ENCODE data around the gene MYH14. TPM values are rescaled to one million over a fixed set of nuclear protein-coding genes. Genes with fewer than 3 reads are reported as not detected.

Gene MYH14
- total RNA-seq, 1 donor from 2014 or later, result 113 TPM

DNA sequence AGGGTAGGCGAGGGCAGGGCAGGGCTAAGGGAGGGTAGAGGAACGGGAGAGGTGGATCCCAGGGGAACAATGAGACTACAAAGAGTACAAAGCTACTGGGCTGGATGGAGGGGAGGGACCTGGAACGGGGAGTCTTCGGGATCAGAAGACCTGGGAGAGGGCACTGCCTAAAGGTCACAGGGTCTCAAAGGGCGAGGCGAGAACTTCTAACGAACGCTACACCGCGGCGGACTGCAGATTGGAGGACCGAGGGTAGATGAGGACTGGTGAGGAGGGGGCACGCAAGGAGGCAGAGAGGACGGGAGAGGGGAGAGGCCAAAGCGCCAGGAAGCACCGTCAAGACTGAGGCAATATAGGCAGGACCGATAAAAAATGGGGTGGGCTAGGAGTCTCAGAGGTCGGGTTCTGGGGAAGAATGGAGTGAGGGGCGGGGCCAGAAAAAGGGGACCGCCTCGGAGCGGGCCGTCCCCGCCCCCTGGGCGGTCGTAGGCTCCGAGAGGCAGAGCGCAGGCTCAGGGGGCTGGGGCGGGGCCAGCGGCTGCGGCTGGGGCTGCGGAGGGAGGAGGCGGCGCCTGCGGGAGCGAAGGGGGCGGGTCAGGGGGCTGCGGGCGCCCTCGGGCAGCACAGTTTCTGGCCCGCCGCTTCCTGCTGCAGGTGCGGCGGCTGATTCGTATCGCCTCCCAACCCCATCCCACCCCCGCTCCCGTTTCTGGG is 127.1 kb downstream of the MYH14 start:
- Histone ChIP-seq H3K27ac (peak overlapping the region; percentile 18), H3K36me3 (no peaks in the 10 kb centered on the region), H3K4me1 (peaks cover 40% of the 10 kb centered on the region), H3K27me3 (ENCODE audit: low read depth) (peaks cover 26% of the 10 kb centered on the region), H3K9me3 (no peaks in the 10 kb centered on the region), H3K4me3 (peak overlapping the region; percentile 48)
- peak; percentile 91 for DNase-seq
- intact Hi-C loops (cut with DNase I), result no loop called here
- TF ChIP-seq, protein P1, sequence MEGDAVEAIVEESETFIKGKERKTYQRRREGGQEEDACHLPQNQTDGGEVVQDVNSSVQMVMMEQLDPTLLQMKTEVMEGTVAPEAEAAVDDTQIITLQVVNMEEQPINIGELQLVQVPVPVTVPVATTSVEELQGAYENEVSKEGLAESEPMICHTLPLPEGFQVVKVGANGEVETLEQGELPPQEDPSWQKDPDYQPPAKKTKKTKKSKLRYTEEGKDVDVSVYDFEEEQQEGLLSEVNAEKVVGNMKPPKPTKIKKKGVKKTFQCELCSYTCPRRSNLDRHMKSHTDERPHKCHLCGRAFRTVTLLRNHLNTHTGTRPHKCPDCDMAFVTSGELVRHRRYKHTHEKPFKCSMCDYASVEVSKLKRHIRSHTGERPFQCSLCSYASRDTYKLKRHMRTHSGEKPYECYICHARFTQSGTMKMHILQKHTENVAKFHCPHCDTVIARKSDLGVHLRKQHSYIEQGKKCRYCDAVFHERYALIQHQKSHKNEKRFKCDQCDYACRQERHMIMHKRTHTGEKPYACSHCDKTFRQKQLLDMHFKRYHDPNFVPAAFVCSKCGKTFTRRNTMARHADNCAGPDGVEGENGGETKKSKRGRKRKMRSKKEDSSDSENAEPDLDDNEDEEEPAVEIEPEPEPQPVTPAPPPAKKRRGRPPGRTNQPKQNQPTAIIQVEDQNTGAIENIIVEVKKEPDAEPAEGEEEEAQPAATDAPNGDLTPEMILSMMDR (IDR thresholded peaks at IDR 0.05), result no peak
- peak; percentile 65 to 71 for ATAC-seq

DNA sequence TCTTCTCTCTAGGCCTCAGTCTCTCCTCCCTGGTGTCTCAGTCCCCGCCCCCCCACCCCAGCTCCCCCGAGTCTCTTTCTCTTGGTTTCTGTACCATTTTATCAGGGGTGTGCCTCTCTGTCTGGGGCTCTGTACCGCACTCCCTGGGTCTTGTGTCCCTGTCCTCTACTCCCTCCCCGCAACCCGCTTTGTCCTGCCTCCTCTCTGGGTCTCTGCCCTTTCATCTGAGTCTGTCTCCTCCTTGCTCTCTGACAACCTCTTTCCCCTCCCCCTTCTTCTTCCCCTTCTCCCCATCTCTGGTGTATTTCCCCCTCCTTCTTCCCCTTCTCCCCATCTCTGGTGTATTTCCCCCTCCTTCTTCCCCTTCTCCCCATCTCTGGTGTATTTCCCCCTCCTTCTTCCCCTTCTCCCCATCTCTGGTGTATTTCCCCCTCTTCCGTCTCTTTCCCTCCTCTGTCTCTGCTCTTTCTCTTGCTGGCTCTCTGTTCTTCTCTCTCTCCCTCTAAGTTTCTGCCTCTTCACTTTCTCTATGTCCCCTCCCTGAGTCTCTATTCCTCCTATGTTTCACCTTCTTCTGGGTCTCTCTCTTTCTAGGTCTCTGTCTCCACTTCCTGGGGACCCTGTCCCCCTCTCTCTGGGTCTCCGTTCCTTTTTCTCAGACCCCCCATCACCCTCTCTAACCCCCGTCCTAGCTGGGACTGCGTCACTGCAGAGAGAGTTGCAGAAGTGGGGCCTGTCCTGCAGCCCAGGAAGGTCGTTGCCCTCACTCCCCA is 128.0 kb downstream of the MYH14 start:
- TF ChIP-seq, protein P1 (IDR thresholded peaks at IDR 0.05), result no peak
- H3K27ac ChIP-seq, result peak overlapping the region; percentile 82
- DNase-seq (peak; percentile 45), ATAC-seq (no peak)
- H3K4me1 ChIP-seq, result peaks cover 31% of the 10 kb centered on the region
- no peaks in the 10 kb centered on the region for H3K36me3 ChIP-seq
- H3K4me3 ChIP-seq, result peak overlapping the region; percentile 60
- intact Hi-C loops (cut with DNase I), result no loop called here
- H3K9me3 ChIP-seq, result no peaks in the 10 kb centered on the region
- peaks cover 23% of the 10 kb centered on the region for H3K27me3 ChIP-seq (ENCODE audit: low read depth)

DNA sequence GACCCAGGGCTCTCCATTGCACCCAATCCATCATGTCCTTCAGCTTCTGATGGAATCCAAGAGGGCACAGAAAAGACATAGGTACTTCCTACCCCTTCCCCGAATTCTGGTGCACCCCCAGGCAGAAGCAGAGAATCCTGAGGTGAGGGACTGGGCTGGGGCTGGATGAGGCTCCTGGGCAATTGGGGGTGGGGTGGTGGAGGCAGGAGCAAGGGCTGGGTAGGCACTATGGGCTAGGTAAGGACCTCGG is 128.5 kb downstream of the MYH14 start:
- intact Hi-C loops (cut with DNase I), result no loop called here

DNA sequence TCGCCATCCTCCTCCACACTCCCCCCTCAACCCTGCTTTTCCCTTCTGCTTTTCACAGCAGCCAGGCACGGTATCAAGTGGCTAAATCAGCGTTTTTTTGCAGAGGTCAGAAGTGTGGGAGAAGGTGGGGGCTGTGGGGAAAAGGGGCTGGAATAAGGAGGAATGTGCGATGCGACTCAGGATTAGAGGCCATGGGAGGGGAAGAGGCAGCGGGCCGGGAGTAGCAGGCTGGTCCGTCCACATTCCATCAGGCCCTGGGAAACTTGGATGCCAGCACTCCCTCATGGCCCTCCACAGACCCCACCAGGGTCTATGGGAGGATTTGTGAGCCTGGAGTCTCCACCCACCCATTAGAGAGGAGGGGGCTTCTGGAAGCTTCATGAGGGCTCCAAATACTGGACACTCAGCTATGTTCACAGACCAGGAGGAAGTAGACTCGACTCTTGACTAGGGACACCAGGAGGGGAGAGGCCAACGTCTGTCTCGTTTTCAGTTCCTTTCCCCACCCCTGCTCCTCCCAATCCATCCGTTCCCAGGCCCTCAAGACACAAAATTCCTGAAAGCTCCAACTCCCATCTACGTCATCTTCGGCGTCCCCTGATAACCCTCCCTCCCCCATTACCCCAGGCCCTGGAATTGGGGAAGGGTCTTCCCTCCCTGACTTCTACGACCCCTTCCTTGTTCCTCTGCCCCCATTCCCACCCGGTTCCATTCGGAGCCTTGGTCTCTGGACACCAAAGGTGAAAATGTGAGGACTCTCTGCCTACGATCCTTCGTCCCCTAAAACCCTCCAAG is 129.0 kb downstream of the MYH14 start:
- Histone ChIP-seq H3K4me3 (peak overlapping the region; percentile 60), H3K9me3 (no peaks in the 10 kb centered on the region), H3K36me3 (no peaks in the 10 kb centered on the region), H3K4me1 (peaks cover 29% of the 10 kb centered on the region), H3K27me3 (ENCODE audit: low read depth) (peaks cover 15% of the 10 kb centered on the region), H3K27ac (peak overlapping the region; percentile 82)
- intact Hi-C loops (cut with DNase I), result no loop called here
- DNase-seq, result peak; percentile 55
- TF ChIP-seq, protein P1 (IDR thresholded peaks at IDR 0.05), result no peak
- no peak for ATAC-seq

More for the DNA sequence above, 128.5 kb downstream of the MYH14 start:
- H3K4me3 ChIP-seq, result peak overlapping the region; percentile 60
- H3K4me1 ChIP-seq, result peaks cover 29% of the 10 kb centered on the region
- peak overlapping the region; percentile 82 for H3K27ac ChIP-seq
- no peaks in the 10 kb centered on the region for H3K9me3 ChIP-seq
- H3K36me3 ChIP-seq, result no peaks in the 10 kb centered on the region
- DNase-seq, result peak; percentile 42
- ATAC-seq, result no peak
- TF ChIP-seq, protein P1 (IDR thresholded peaks at IDR 0.05), result no peak
- H3K27me3 ChIP-seq (ENCODE audit: low read depth), result peaks cover 20% of the 10 kb centered on the region

DNA sequence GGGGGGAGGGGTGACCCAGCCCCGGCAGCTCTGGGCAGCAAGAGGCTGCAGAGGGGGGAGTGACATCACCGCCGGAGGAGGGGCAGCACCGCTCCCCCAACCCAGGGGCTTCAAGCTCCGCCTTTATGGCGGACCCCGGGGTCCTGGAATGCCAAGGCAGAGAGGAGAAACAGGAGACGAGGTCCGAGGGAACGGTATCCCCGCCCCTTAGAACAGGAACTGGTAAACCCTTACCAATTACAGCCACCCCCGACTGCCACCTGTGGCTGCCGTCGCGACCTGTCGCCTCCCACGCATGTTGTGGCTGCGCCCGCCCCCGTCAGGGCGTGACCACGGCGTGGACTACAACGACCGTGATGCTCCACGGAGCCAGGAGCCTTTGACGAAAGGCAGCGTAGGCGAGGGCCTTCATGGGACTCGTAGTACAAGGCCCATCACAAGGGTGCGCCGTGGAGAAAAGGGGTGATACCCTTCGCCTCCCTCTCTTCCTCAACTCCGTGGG is 129.9 kb downstream of the MYH14 start:
- peak overlapping the region; percentile 82 for H3K27ac ChIP-seq
- no peaks in the 10 kb centered on the region for H3K9me3 ChIP-seq
- peaks cover 9% of the 10 kb centered on the region for H3K27me3 ChIP-seq (ENCODE audit: low read depth)
- peak overlapping the region; percentile 60 for H3K4me3 ChIP-seq
- TF ChIP-seq, protein P1 (IDR thresholded peaks at IDR 0.05), result no peak
- ATAC-seq (peak; percentile 82 to 84), DNase-seq (peak; percentile 98)
- peaks cover 29% of the 10 kb centered on the region for H3K4me1 ChIP-seq
- no peaks in the 10 kb centered on the region for H3K36me3 ChIP-seq
- intact Hi-C loops (cut with DNase I), result no loop called here

Data from lower lobe of right lung (tissue), 2 donors.